Ovary (tissue), 9 donors: ENCODE measurements around the gene PAQR4. TPM values are rescaled to one million over a fixed set of nuclear protein-coding genes. Genes with fewer than 3 reads are reported as not detected.

Source experiments
- DNase-seq, 5 donors: peaks; one replicate each; pipeline ENCODE4 v3.0.0-alpha.2; 2019 to 2020
- H3K27ac ChIP-seq, 2 donors: fragments of 200-600 bp; one replicate each; pipeline versions ENCODE4 v1.5.1 to v1.8.0; 2019 to 2022
- H3K27me3 ChIP-seq: fragments of 200-600 bp; one replicate; pipeline ENCODE4 v1.8.0; 2022
- H3K36me3 ChIP-seq: fragments of 200-600 bp; sonication (generic); one replicate; pipeline ENCODE4 v1.5.1; 2019
- H3K4me1 ChIP-seq: one replicate; pipeline ENCODE4 v1.8.1; 2013; ENCODE audit warnings: mild to moderate bottlenecking, moderate library complexity; ENCODE audit not compliant: insufficient read depth
- H3K4me3 ChIP-seq: fragments of 200-600 bp; sonication (generic); one replicate; pipeline ENCODE4 v1.5.1; 2017
- H3K9me3 ChIP-seq, 2 donors: fragments of 200-600 bp in 1 of 2; sonication (generic) in 1 of 2; one replicate each; pipeline versions ENCODE4 v1.5.1 to v1.8.1; 2013 to 2019; ENCODE audit warnings: mild to moderate bottlenecking in 1 of 2, moderate library complexity in 1 of 2
- CTCF ChIP-seq, 3 donors: fragments of 450-650 bp in 2 of 3; fragments of 200-600 bp in 1 of 3; IDR thresholded peaks; one replicate each; pipeline versions ENCODE4 v1.5.1 to v1.8.0; 2016 to 2022; ENCODE audit warnings: antibody characterized with exemption in 3 of 3, mild to moderate bottlenecking in 1 of 3
- EP300 ChIP-seq: sonication (generic); formaldehyde crosslinking; IDR thresholded peaks from one replicate; pipeline ENCODE4 v1.6.1; 2017; ENCODE audit warnings: antibody characterized with exemption
- POLR2A ChIP-seq: fragments of 450-650 bp; IDR thresholded peaks from one replicate; pipeline ENCODE4 v1.6.1; 2017; ENCODE audit warnings: antibody characterized with exemption, mild to moderate bottlenecking, moderate library complexity
- WGBS, 3 donors: extraction: QIAGEN DNeasy Blood & Tissue Kit in 1 of 3; methylation state at CpG; one replicate each; pipeline versions ENCODE4 v1.1.5 to v1.1.7; 2013 to 2017; 5-methylcytosine and 5-hydroxymethylcytosine counted together
- intact Hi-C, 4 donors: fragments of 100-400 bp; cut with DNase I; formaldehyde crosslinking; loops; one replicate each; pipeline versions ENCODE4 v1.11.0 to v1.15.1; 2022 to 2023
- polyA plus RNA-seq, 2 donors: library from polyadenylated mRNA; stranded (reverse); fragments of 200-250 nt in 1 of 2; fragments of 350-450 nt in 1 of 2; fragmentation: Illumina TruSeq in 1 of 2; extraction: RNeasy Lipid Tissue Mini Kit (QIAGEN cat#74804) in 1 of 2; gene quantifications; one replicate each; pipeline ENCODE4 v1.2.3, GENCODE V29; 2013 to 2014
- total RNA-seq, 7 donors: library from RNA; depleted of rRNA in 2 of 7; stranded (reverse); fragments of >200 nt in 2 of 7; fragmentation: NEBNext Ultra II Directional in 3 of 7; extraction: Animal tissue kit (Norgen Biotek cat#: 25700) in 3 of 7; gene quantifications; one replicate each; pipeline versions ENCODE4 v1.1.0 to v1.2.4, GENCODE V29; 2016 to 2023
- donor health status: DM: no; HTN: no; CAD: no; lungs with moderate emphysema.
- donor health status: DM: no; HTN: no; CAD: no.
- donor health status: Bipolar disorder and iron deficiency.
- donor health status: DM: yes; HTN: yes; CAD: no.
- donor health status: DM: no; HTN: no; CAD: no.
- donor health status: DM: yes; HTN: yes; CAD: no.

The PAQR4 gene
- total and polyA plus RNA-seq, 9 donors = 0.30 to 5.7 (median 1.5) TPM

DNA sequence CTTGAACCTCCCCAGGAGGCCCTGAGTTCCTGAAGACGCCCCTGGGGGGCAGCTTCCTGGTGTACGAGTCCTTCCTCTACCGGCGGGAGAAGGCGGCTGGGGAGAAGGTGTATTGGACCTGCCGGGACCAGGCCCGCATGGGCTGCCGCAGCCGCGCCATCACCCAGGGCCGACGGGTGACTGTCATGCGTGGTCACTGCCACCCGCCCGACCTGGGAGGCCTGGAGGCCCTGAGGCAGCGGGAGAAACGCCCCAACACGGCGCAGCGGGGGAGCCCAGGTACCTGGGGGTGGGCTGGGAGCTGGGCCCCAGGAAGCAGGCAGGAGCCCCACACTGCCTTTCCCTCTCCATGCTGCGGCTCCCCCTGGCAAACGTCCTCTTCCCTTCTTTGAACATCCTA lies 35.4 kb upstream of the PAQR4 start:
- TF ChIP-seq EP300 = no peak
- no peak for TF ChIP-seq CTCF (IDR thresholded peaks at IDR 0.05)
- no peak for TF ChIP-seq POLR2A
- no peaks in the 10 kb centered on the region for H3K9me3 ChIP-seq
- no peak for DNase-seq
- no peak overlapping the region for H3K4me3 ChIP-seq
- 87 to 91% (median 90%) methylated on average over 22 of the region's 22 CpGs for WGBS, 3 donors
- H3K27ac ChIP-seq = no peak overlapping the region
- intact Hi-C loops = loop anchor here in 1 of 4 donors (5.0 kb wide), 1 partner anchor 66 kb away; no protein-coding TSS in a partner anchor
- H3K27me3 ChIP-seq = no peaks in the 10 kb centered on the region
- no peaks in the 10 kb centered on the region for H3K4me1 ChIP-seq
- no peaks in the 10 kb centered on the region for H3K36me3 ChIP-seq

GRCh38 chr16:2934450-2934849 lies 34.7 kb upstream of the PAQR4 start:
- H3K27me3 ChIP-seq = no peaks in the 10 kb centered on the region
- H3K36me3 ChIP-seq = no peaks in the 10 kb centered on the region
- H3K27ac ChIP-seq = no peak overlapping the region
- DNase-seq = no peak
- H3K4me3 ChIP-seq = no peak overlapping the region
- no peak for TF ChIP-seq CTCF (IDR thresholded peaks at IDR 0.05)
- TF ChIP-seq EP300 = no peak
- no peak for TF ChIP-seq POLR2A
- no peaks in the 10 kb centered on the region for H3K9me3 ChIP-seq
- WGBS, 3 donors = 86 to 90% (median 86%) methylated on average over 15 of the region's 15 CpGs
- H3K4me1 ChIP-seq = no peaks in the 10 kb centered on the region
- intact Hi-C loops = loop anchor here in 1 of 4 donors (5.0 kb wide), 1 partner anchor 67 kb away; no protein-coding TSS in a partner anchor

DNA sequence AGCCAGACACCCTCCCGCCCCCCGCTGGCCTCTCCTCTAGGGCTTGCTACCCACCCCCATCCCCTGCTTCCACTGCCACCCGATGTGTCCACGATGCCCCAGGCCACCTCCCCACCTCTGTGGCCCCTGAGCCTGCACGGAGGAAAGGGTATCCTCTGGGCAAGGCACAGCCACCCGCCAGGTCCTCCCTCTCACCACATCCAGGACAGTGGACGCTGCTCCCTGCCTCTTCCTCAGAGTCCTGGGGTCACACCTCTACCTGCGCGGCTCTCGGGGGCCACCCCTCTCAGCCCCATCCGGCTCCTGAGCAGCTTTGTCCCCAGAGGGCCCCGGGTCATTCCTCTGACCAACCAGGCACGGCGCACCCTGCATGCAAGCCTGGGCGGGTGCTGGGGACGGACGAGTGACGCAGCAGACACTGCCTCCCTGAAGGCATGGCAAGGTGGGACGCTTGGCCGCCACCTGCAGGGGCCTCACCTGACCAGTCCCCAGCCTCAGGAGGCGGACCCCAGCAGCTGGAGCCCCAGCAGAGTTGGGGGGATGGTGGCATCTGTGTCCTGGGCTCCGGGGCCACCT lies 32.6 kb upstream of the PAQR4 start:
- Histone ChIP-seq H3K36me3 (no peaks in the 10 kb centered on the region), H3K9me3 (no peaks in the 10 kb centered on the region), H3K4me1 (no peaks in the 10 kb centered on the region), H3K27ac (no peak overlapping the region), H3K4me3 (no peak overlapping the region), H3K27me3 (no peaks in the 10 kb centered on the region)
- DNase-seq = no peak
- intact Hi-C loops = no loop called here
- TF ChIP-seq EP300 = no peak
- no peak for TF ChIP-seq POLR2A
- TF ChIP-seq CTCF (IDR thresholded peaks at IDR 0.05) = no peak
- 88 to 92% (median 89%) methylated on average over 22 of the region's 22 CpGs for WGBS, 3 donors

DNA sequence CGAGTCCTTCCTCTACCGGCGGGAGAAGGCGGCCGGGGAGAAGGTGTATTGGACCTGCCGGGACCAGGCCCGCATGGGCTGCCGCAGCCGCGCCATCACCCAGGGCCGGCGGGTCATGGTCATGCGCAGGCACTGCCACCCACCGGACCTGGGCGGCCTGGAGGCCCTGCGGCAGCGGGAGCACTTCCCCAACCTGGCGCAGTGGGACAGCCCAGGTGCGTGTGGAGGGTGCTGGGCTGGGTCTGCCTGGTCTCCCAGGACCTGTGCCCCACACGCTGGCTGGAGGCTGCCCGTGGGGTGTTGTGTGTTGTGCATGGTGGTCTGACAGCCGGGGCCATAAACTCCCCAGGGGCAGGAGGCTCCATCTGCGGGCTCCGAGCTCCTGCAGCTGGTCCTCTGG lies 32.0 kb upstream of the PAQR4 start:
- no peaks in the 10 kb centered on the region for H3K27me3 ChIP-seq
- 88 to 93% (median 90%) methylated on average over 15 to 24 of the region's 24 CpGs for WGBS, 3 donors
- H3K36me3 ChIP-seq = no peaks in the 10 kb centered on the region
- intact Hi-C loops = no loop called here
- DNase-seq = no peak
- no peak overlapping the region for H3K4me3 ChIP-seq
- no peaks in the 10 kb centered on the region for H3K9me3 ChIP-seq
- no peak overlapping the region for H3K27ac ChIP-seq
- TF ChIP-seq EP300 (no peak), POLR2A (no peak), CTCF (IDR thresholded peaks at IDR 0.05) (no peak)
- no peaks in the 10 kb centered on the region for H3K4me1 ChIP-seq
